Loucy (cell line): ENCODE data around the gene SLC25A21.

Experiments
- H2AFZ ChIP-seq: fragments of 200-600 bp; sonication (generic); 2 replicates; pipeline ENCODE4 v1.6.0; 2016; ENCODE audit warnings: antibody characterized with exemption, mild to moderate bottlenecking, low read length, moderate library complexity
- H3F3A ChIP-seq: fragments of 200-600 bp; 2 replicates; pipeline ENCODE4 v1.6.0; 2016; ENCODE audit warnings: antibody characterized with exemption, low read depth, mild to moderate bottlenecking
- H3K27me3 ChIP-seq: fragments of 200-600 bp; sonication (generic); 2 replicates; pipeline ENCODE4 v1.6.1; 2014; ENCODE audit warnings: low read length, mild to moderate bottlenecking; ENCODE audit not compliant: insufficient read depth, poor library complexity, severe bottlenecking
- H3K36me3 ChIP-seq: fragments of 200-600 bp; sonication (generic); 2 replicates; pipeline ENCODE4 v1.6.1; 2016; ENCODE audit warnings: low read length; ENCODE audit not compliant: insufficient read depth
- H3K4me1 ChIP-seq: fragments of 200-600 bp; sonication (generic); 2 replicates; pipeline ENCODE4 v1.5.1; 2014; ENCODE audit warnings: low read length, mild to moderate bottlenecking; ENCODE audit not compliant: insufficient read depth, poor library complexity, severe bottlenecking
- H3K4me2 ChIP-seq: fragments of 200-600 bp; sonication (generic); 2 replicates; pipeline ENCODE4 v1.6.0; 2014; ENCODE audit warnings: antibody characterized with exemption, low read length, low read depth, mild to moderate bottlenecking; ENCODE audit not compliant: poor library complexity, severe bottlenecking
- H3K4me3 ChIP-seq: fragments of 200-600 bp; sonication (generic); 2 replicates; pipeline ENCODE4 v1.5.1; 2014; ENCODE audit warnings: low read length, mild to moderate bottlenecking, mixed read lengths; ENCODE audit not compliant: poor library complexity, severe bottlenecking
- H3K79me2 ChIP-seq: fragments of 200-600 bp; sonication (generic); 2 replicates; pipeline ENCODE4 v1.6.1; 2014; ENCODE audit warnings: low read length; ENCODE audit not compliant: insufficient read depth
- H3K9ac ChIP-seq: fragments of 200-600 bp; sonication (generic); 2 replicates; pipeline ENCODE4 v1.6.0; 2014; ENCODE audit warnings: mild to moderate bottlenecking, low read depth, low read length, moderate library complexity; ENCODE audit not compliant: poor library complexity, severe bottlenecking
- H3K9me2 ChIP-seq: fragments of 200-600 bp; sonication (generic); replicated peaks from 2 replicates; pipeline ENCODE4 v1.6.1; 2016; ENCODE audit warnings: low read depth, low read length, mixed read lengths
- H3K9me3 ChIP-seq: fragments of 200-600 bp; sonication (generic); 2 replicates; pipeline ENCODE4 v1.6.1; 2014; ENCODE audit warnings: mild to moderate bottlenecking, antibody characterized with exemption, low read length, low read depth; ENCODE audit not compliant: insufficient read depth
- H4K20me1 ChIP-seq: fragments of 200-600 bp; sonication (generic); 2 replicates; pipeline ENCODE4 v1.6.0; 2014; ENCODE audit warnings: antibody characterized with exemption, low read length, mild to moderate bottlenecking; ENCODE audit not compliant: insufficient read depth, poor library complexity, severe bottlenecking
- EZH2phosphoT487 ChIP-seq: fragments of 200-600 bp; IDR thresholded peaks from 2 replicates; pipeline ENCODE4 v1.6.1; 2018; ENCODE audit warnings: antibody characterized with exemption, mild to moderate bottlenecking, moderate library complexity, borderline replicate concordance
- TF ChIP-seq, protein P1 (sequence below): fragments of 200-600 bp; sonication (generic); conservative IDR thresholded peaks from 2 replicates; pipeline ENCODE4 v1.5.1; 2014; ENCODE audit warnings: mild to moderate bottlenecking, antibody characterized with exemption, low read length

Gene SLC25A21

GRCh38 chr14:37062191-37062803, 110.1 kb downstream of the SLC25A21 start:
- Histone ChIP-seq H4K20me1 (no peaks in the 10 kb centered on the region), H3K79me2 (no peaks in the 10 kb centered on the region), H3K9me2 (no peaks in the 10 kb centered on the region), H3F3A (no peaks in the 10 kb centered on the region), H3K4me2 (no peak overlapping the region), H3K9ac (no peak overlapping the region), H3K9me3 (no peaks in the 10 kb centered on the region), H3K4me1 (no peaks in the 10 kb centered on the region), H2AFZ (no peak overlapping the region), H3K27me3 (no peaks in the 10 kb centered on the region), H3K4me3 (no peak overlapping the region), H3K36me3 (no peaks in the 10 kb centered on the region)
- TF ChIP-seq EZH2phosphoT487: no peak
- TF ChIP-seq, protein P1, sequence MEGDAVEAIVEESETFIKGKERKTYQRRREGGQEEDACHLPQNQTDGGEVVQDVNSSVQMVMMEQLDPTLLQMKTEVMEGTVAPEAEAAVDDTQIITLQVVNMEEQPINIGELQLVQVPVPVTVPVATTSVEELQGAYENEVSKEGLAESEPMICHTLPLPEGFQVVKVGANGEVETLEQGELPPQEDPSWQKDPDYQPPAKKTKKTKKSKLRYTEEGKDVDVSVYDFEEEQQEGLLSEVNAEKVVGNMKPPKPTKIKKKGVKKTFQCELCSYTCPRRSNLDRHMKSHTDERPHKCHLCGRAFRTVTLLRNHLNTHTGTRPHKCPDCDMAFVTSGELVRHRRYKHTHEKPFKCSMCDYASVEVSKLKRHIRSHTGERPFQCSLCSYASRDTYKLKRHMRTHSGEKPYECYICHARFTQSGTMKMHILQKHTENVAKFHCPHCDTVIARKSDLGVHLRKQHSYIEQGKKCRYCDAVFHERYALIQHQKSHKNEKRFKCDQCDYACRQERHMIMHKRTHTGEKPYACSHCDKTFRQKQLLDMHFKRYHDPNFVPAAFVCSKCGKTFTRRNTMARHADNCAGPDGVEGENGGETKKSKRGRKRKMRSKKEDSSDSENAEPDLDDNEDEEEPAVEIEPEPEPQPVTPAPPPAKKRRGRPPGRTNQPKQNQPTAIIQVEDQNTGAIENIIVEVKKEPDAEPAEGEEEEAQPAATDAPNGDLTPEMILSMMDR: no peak

DNA sequence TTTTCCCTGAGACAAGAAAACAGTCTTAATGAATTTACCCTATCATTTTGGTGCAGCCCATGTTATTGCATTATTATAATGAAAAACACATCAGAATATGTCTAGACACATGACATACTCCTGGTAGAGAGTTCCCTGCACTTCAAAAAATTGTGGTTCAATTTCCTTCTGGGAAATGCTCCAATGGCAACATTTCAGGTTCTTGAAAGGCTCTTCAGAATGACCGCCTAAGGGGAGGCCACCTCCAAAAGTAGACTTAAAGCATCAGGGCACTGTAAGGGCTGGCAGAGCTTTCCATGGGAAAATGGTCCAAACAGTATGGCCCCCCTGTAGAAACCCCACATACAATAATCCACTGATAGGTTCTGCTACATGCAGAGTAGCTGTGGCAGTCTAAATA, 110.7 kb downstream of the SLC25A21 start:
- Histone ChIP-seq H3K27me3 (no peaks in the 10 kb centered on the region), H3K9me3 (no peaks in the 10 kb centered on the region), H3K9ac (no peak overlapping the region), H4K20me1 (no peaks in the 10 kb centered on the region), H2AFZ (no peak overlapping the region), H3F3A (no peaks in the 10 kb centered on the region), H3K79me2 (no peaks in the 10 kb centered on the region), H3K4me3 (no peak overlapping the region), H3K4me2 (no peak overlapping the region), H3K36me3 (no peaks in the 10 kb centered on the region), H3K4me1 (no peaks in the 10 kb centered on the region), H3K9me2 (no peaks in the 10 kb centered on the region)
- no peak for TF ChIP-seq EZH2phosphoT487
- TF ChIP-seq, protein P1: no peak

DNA sequence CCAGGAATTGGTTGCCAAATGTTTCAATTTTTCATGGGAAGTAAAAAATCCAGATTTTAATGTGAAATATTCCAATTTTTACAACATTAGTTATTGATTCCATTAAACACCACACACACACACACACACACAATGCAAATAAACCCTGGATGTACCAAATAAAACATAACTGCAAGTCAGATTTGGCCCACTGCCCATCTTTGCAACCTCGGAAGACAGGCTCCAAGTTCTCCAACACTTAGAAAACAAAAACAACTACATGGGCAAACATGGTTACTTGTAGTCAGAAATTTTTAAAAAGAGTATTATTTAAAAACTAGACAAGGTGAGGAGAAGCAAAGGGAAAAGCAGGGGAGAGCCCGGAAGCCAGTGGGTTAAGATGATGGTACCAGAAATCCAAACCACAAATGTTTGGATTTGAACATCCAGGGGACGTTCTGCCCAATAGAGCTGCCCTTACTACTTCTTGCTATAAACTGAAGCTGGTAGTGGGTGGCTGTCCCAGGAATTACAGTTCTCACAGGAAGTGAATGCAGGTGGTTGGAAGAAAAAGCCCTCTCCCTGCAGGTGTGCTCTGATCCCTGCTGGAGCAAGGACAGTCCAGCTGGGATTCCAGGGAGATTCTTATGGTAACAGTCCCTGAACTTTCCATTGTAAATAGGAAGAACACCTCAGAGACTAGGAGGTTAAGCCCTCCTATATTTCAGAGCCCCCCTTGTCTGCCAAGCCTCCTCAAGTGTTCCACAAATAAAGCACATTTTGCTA, 111.7 kb downstream of the SLC25A21 start:
- no peaks in the 10 kb centered on the region for H4K20me1 ChIP-seq
- no peaks in the 10 kb centered on the region for H3K9me3 ChIP-seq
- no peak overlapping the region for H2AFZ ChIP-seq
- TF ChIP-seq, protein P1: no peak
- no peak for TF ChIP-seq EZH2phosphoT487
- H3K36me3 ChIP-seq: no peaks in the 10 kb centered on the region
- no peak overlapping the region for H3K4me2 ChIP-seq
- no peaks in the 10 kb centered on the region for H3F3A ChIP-seq
- H3K9ac ChIP-seq: no peak overlapping the region
- no peaks in the 10 kb centered on the region for H3K27me3 ChIP-seq
- no peaks in the 10 kb centered on the region for H3K4me1 ChIP-seq
- H3K9me2 ChIP-seq: no peaks in the 10 kb centered on the region
- no peak overlapping the region for H3K4me3 ChIP-seq
- H3K79me2 ChIP-seq: no peaks in the 10 kb centered on the region
